Testis (tissue), 2 donors: ENCODE measurements around the gene FAM209B.

ENCODE experiments used
- CTCF ChIP-seq, 3 experiments: fragments of 450-650 bp in 2 of 3; fragments of 200-600 bp in 1 of 3; sonication (generic) in 1 of 3; IDR thresholded peaks; one replicate each; pipeline ENCODE4 v1.5.1; 2016 to 2019; ENCODE audit warnings: antibody characterized with exemption in 3 of 3, mild to moderate bottlenecking in 2 of 3, moderate library complexity in 1 of 3
- POLR2A ChIP-seq: fragments of 450-650 bp; IDR thresholded peaks from one replicate; pipeline ENCODE4 v1.6.1; 2017; ENCODE audit warnings: antibody characterized with exemption, mild to moderate bottlenecking, moderate library complexity

GRCh38 chr20:56519551-56519950 lies 13.5 kb upstream of the FAM209B start:
- no peak for TF ChIP-seq CTCF (IDR thresholded peaks at IDR 0.05)
- no peak for TF ChIP-seq POLR2A
